Measurements from ENCODE around the gene MAST2.

- TF ChIP-seq CTCF (IDR thresholded peaks at IDR 0.05), result no peak
- no peak for TF ChIP-seq POLR2A (IDR thresholded peaks at IDR 0.05)
Observed at GRCh38 chr1:45891087-45891486, 87.7 kb downstream of the MAST2 start.
